GM10266 (cell line): ENCODE results near the gene ZNF385B.

Experiments
- DNase-seq: peaks from one replicate; pipeline ENCODE4 v3.0.0; 2012; ENCODE audit errors: extremely low spot score
- CTCF ChIP-seq: IDR thresholded peaks from 2 replicates; pipeline ENCODE4 v1.5.1; 2012; ENCODE audit warnings: mild to moderate bottlenecking, low read depth; ENCODE audit not compliant: control insufficient read depth, insufficient read depth; ENCODE audit errors: missing control alignments

ZNF385B gene

GRCh38 chr2:179675435-179675834, 186.0 kb downstream of the ZNF385B start:
- DNase-seq: no peak

GRCh38 chr2:179671043-179671981, 190.1 kb downstream of the ZNF385B start:
- no peak for DNase-seq
- no peak for TF ChIP-seq CTCF

More at GRCh38 chr2:179675435-179675834, 186.0 kb downstream of the ZNF385B start:
- no peak for TF ChIP-seq CTCF

- no peak for DNase-seq
- TF ChIP-seq CTCF: no peak
Measured at GRCh38 chr2:179669196-179669595, 192.2 kb downstream of the ZNF385B start.

GRCh38 chr2:179664972-179665812, 196.2 kb downstream of the ZNF385B start:
- no peak for DNase-seq
- no peak for TF ChIP-seq CTCF

GRCh38 chr2:179661986-179662385, 199.4 kb downstream of the ZNF385B start:
- no peak for TF ChIP-seq CTCF
- DNase-seq: no peak

GRCh38 chr2:179657068-179657595, 204.3 kb downstream of the ZNF385B start:
- no peak for DNase-seq
- TF ChIP-seq CTCF: no peak
